CD1c-positive myeloid dendritic cell (primary cell): ENCODE data around the gene RIMS1.

Experiments
- DNase-seq: peaks from one replicate; pipeline ENCODE4 v3.0.0-alpha.2; 2016; ENCODE audit errors: extremely low spot score

Gene RIMS1

GRCh38 chr6:71886184-71887005 lies at the start of gene RIMS1:
TSS of gene RIMS1 (plus strand) at chr6:71886550. CDS start at chr6:71887024, 474 bp downstream.
- DNase-seq, result no peak

GRCh38 chr6:71851214-71851613 lies 35.1 kb upstream of the RIMS1 start:
- DNase-seq, result no peak

- DNase-seq, result no peak
Observed at GRCh38 chr6:71852948-71853347, 33.4 kb upstream of the RIMS1 start.

- no peak for DNase-seq
Observed at GRCh38 chr6:71855406-71855805, 30.9 kb upstream of the RIMS1 start.

- DNase-seq, result no peak
Observed at GRCh38 chr6:71879016-71879415, 7.3 kb upstream of the RIMS1 start.

DNA sequence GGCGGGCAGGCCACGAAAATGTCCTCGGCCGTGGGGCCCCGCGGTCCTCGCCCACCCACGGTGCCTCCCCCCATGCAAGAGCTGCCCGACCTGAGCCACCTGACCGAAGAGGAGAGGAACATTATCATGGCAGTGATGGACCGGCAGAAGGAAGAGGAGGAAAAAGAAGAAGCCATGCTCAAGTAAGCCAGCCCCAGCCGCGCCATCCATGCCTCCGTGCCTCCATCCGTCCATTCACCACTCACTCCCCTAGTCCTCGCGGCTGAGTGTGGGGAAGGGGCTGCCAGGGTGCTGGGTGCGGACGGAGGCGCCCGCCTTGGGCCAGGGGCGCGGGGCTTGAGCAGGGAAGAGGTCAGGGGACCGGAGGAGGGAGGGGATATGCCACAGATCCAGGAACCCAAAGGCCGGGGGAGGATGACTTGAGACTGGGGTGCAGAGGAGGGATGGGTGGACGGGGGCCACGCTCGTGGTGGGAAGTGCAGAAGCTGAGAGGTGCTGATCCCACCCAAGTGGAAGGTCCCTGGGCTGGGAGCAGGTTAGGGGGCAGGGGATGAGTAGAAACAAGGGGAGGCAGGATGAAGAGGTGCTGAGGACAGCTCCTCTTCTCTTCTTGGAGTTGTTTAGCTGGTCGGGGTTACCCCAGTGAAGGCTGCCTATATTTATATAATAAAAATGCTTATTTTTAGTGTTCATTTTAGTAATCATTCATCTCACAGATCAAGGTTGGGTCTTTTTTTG lies 825 bp downstream of the RIMS1 start:
- no peak for DNase-seq

GRCh38 chr6:71887744-71888230 lies 1.4 kb downstream of the RIMS1 start:
- DNase-seq, result no peak

DNA sequence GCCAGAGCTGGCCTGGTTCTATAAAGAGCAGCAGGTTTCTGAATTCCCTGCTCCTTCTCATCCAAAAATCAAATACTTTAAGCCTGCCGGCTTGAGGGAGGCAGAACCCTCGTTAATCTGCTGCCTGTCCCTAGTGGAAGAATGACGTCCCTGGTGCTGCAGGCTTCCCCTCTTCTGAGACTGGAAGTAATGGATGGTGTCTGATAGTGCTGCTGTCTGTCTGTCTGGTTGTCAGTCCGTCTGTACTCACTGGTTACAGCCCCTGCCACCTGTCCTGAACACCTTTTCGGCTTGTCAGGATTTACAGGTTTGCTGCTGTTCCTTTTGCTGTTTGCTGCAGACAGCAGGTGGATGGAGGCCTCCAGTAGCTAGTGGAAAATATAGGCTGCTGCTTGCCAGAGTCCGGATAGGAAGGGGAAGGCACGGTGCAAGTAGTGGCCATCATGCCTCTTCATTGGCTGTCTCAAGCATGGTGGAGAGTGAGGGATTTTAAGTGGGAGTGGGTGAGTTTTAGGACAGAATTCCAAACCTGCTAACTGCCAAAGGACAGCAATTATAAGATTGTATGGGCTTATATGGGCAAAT lies 2.5 kb downstream of the RIMS1 start:
- DNase-seq, result no peak

DNA sequence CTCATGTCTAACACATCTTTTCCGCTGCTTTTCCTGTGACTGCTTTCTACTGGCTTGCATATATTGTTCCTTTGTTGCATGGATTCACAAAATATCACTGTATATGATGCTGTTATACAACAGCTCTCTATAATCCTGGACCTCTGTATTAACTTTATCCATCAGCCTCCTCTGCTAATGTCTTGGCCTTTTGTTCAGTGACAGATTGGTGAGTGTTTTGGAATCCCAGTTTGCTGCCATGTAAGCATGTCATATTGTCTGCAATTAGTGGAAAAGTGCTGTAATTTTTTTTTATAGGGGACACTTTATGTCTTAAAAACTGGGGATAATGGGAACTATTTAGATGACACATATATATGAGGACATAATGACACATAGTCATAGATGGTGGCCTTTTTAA lies 3.0 kb downstream of the RIMS1 start:
- no peak for DNase-seq

DNA sequence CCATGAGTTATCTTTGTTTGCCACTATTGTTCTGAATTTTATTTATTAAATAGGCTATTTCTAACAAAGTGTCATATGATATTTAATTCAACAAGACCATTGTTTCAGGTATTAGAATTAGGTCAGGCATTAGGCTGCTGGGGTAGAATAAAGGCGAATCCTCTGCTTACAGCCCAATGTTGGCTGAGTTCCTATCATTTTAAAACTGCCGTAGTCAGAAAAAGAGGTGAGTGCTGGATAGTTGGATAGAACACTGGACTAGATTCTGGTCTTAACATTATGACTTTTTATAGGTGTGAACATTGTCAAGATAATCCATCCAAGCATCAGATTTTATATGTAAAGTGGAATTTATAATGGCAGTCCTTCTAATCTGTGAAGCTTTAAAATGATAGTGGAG lies 6.3 kb downstream of the RIMS1 start:
- DNase-seq, result no peak

DNA sequence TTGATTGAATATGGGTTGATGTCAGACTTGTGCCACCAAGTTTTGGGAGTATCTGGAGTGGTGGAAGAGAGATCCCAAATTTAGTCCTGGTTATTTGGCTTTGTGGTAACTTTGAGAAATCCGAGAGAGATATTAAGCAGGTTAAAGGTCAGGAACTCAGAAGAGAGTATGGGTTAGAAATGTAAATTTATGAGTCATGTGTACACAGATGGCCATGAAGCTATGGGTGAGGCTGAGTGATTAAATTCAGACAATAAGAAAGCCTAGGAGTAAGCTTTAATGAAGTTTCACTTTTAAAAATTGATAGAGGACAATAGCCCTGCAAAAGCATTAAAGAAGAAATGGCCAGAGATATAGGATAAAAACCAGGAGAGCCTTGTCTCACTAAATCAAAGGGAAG lies 14.3 kb downstream of the RIMS1 start:
- no peak for DNase-seq

- no peak for DNase-seq
Observed at GRCh38 chr6:71902261-71902660, 15.9 kb downstream of the RIMS1 start.

GRCh38 chr6:71906813-71907212 lies 20.5 kb downstream of the RIMS1 start:
- no peak for DNase-seq

DNA sequence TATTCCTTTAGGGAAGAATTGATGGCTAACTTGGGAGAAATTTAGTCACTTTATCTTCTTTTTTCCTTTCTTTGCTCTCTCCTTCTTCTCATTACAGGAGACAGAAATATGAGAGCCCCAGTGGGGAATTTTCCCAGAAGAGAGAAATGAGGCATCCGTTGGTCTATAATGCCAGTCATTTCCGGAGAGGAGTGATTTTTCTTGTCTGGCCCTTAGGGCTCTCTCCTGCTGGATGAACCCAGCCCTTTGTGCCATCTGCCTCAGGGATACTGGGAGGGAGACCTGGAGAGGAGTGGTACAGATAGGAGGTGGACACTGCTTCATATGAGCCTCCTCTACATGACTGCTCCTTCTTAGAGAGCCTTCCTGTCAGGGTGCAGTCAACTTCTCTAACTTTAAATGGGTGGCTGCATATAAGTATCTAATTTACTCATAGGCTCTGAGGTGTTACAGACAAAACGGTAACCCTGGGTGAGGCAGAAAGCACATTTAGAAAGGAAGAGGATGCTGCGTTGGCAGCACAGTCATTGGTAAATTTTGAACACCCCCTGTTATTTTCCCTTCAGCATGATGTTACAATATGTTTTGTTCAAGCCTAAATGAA lies 21.9 kb downstream of the RIMS1 start:
- DNase-seq, result no peak

DNA sequence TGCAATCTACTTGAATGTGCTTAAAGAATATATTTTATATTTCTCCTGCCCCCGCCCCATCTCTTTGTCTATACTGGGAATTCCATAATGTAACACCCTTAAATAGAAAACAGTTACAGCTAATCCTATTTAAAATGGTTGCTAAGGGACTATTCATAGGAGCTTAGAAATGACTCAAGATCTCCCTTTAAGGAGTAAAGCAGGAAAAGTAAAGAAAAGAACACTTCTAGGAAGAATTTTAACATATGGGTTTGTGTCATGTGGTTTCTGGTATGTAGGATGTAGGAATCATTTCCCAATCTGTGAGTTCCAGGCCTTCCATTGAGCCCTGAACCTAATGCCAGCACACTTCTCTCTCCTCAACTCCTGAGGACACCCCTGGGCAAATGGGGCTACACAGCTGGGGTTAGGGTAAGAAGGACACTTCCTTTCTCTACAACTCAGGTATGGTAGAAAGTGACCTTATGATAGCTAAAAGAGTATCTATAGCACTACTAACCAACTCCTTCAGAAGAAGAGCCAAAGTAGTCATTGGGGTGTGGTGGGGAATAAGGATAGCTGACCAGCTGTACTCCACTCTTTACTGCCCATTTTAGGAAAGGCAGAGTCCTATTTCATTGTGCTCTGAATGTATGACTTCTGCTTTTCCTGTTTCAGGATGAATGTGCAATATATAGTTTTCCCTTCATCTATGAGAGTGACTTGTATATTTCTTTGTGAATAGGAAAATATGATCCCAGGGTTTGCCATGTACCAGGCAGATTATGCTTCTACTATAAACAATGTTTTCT lies 27.3 kb downstream of the RIMS1 start:
- DNase-seq, result no peak

GRCh38 chr6:71929047-71929446 lies 42.7 kb downstream of the RIMS1 start:
- no peak for DNase-seq

DNA sequence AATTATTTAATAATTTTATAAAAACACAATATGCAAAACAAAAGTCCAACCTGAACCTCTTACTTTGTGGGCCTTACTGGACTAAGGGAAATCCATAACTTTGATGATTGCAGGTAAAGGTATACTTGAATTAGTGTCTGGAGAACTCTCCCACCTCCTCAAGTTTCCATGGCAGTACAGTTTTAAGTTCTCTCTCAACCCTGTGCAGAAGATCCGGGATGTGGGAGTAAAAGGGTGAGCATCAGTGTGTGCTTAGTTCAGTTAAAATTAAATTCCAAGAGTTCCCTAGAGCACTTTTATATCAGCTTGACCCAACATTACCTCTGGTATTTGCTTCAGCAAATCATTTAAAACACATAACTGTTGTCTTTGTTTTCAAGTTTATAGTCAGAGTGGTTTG lies 47.5 kb downstream of the RIMS1 start:
- no peak for DNase-seq

DNA sequence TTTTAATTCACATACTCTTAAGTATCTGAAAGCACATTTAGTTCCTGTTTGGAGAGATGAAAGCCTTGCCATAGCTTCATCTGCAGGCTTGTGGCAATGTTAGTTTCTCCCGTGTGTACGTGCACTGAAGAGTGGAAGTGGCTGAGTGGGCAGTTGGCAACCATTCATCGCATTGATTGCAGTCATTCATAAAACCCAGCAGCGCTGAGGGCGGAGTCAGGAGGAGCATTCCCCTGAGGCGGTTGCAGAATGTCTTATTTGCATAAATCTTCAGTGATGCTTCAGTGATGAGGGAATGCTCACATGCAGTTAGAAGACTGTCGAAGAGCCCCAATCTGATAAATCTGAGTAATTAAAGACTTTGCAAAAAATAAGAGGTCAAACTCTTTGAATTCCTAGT lies 79.1 kb downstream of the RIMS1 start:
- no peak for DNase-seq

DNA sequence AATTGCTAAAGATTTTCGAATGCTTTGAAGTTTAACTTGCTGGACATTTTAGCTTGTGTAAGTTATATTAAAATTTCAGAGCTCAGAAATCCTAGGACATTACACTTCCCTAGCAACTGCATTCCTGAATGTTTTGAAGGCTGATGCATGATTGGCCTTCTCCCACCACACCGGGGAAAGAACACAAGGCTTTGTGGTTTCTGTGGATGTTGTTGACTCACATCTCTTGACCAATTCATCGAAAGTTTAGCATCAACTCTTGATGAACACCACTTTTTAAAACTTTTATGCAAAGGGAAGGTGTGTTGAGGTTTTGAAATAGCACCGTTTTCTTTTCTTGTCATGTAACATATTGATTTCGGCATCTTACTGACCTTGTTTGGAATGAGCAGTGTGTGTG lies 81.1 kb downstream of the RIMS1 start:
- DNase-seq, result no peak

DNA sequence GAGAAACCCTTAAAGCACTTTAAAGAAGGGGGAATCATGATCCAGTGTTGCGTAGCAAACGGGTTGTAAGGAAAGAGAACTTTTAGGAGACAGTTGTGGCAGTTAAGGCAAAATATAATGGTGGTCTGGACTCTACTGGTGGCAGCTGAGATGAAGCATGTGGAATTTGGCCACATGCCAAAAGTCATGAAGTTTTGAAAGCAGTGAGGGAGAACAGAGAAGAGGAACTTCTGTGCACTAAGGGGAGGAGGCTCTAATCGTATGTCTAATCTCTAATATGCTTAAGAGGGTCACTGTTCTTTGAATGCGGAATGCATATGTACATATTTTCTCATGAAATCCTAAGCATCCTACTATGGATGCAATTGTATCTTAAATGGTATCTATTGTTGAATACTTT lies 91.5 kb downstream of the RIMS1 start:
- DNase-seq, result no peak

- DNase-seq, result no peak
Observed at GRCh38 chr6:71979911-71980310, 93.6 kb downstream of the RIMS1 start.

DNA sequence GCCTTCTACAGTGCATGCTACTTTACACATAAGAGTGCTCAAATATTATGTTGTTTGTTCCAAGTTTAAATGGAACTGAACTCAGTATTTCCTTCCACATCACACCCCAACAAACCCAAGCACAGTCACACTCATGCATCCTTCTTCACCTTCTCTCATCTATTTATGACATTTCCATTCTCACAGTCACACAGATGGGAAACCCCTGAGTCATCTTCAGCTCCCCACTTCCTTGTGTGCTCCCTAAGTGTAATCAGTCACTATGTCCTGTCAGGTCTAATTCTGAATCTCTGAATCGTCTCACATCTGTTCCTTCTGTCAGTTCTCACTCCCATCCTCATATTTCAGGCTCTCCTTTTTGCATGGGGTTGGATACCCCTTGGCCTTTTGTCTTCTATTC lies 96.0 kb downstream of the RIMS1 start:
- no peak for DNase-seq
